ENCODE results near the gene CDC23. TPM values are rescaled to one million over a fixed set of nuclear protein-coding genes. Genes with fewer than 3 reads are reported as not detected.

CDC23 gene
- total RNA-seq, 2 experiments from 2014 or later = 45.0 to 46.7 TPM

GRCh38 chr5:138246822-138247221, 33.7 kb upstream of the CDC23 start:
- POLR2A ChIA-PET = interaction anchor here (0.5 to 2.3 kb wide), 6 partner anchors 11 to 547 kb away, joined by 3 to 5 read pairs (median 4); no protein-coding TSS in a partner anchor
- H3K4me3 ChIP-seq (ENCODE audit: low read depth, low read length, poor library complexity, severe bottlenecking) = no peak overlapping the region
- H3K4me1 ChIP-seq (ENCODE audit: insufficient read depth, low read length, poor library complexity, severe bottlenecking) = no peaks in the 10 kb centered on the region
- no peak overlapping the region for H2AFZ ChIP-seq (ENCODE audit: low read length)
- H3K36me3 ChIP-seq (ENCODE audit: insufficient read depth, low read length) = no peaks in the 10 kb centered on the region
- BruUV-seq (replicated peaks) = no TSS peak
- H3K9me3 ChIP-seq (ENCODE audit: low read length) = no peaks in the 10 kb centered on the region
- no peak overlapping the region for H3K27ac ChIP-seq (ENCODE audit: low read depth, low read length, poor library complexity, severe bottlenecking)
- no peaks in the 10 kb centered on the region for H3K9me2 ChIP-seq (ENCODE audit: insufficient read depth, low read length)
- no peak for DNase-seq (ENCODE audit: low spot score)
- no peaks in the 10 kb centered on the region for H3K79me2 ChIP-seq (ENCODE audit: insufficient read depth, low read depth, low read length)
- no peak overlapping the region for H3K4me2 ChIP-seq (ENCODE audit: low read length)
- CTCF ChIA-PET (ENCODE audit: unreplicated experiment) = no interaction called here
- intact Hi-C loops (cut with micrococcal nuclease; ENCODE audit: unreplicated experiment) = no loop called here
- H4K20me1 ChIP-seq (ENCODE audit: insufficient read depth, low read length) = no peaks in the 10 kb centered on the region
- TF ChIP-seq CTCF (conservative IDR thresholded peaks at IDR 0.05; ENCODE audit: low read length) = no peak
- no peak for TF ChIP-seq EZH2phosphoT487 (IDR thresholded peaks at IDR 0.05; ENCODE audit: borderline replicate concordance, low read depth, low read length)

GRCh38 chr5:138246334-138246733, 33.2 kb upstream of the CDC23 start:
- Histone ChIP-seq H3K9me3 (ENCODE audit: low read length) (no peaks in the 10 kb centered on the region), H3K27ac (ENCODE audit: low read depth, low read length, poor library complexity, severe bottlenecking) (no peak overlapping the region), H3K9me2 (ENCODE audit: insufficient read depth, low read length) (no peaks in the 10 kb centered on the region), H3K36me3 (ENCODE audit: insufficient read depth, low read length) (no peaks in the 10 kb centered on the region), H3K79me2 (ENCODE audit: insufficient read depth, low read depth, low read length) (no peaks in the 10 kb centered on the region), H3K4me2 (ENCODE audit: low read length) (no peak overlapping the region), H4K20me1 (ENCODE audit: insufficient read depth, low read length) (no peaks in the 10 kb centered on the region), H3K4me1 (ENCODE audit: insufficient read depth, low read length, poor library complexity, severe bottlenecking) (no peaks in the 10 kb centered on the region), H3K4me3 (ENCODE audit: low read depth, low read length, poor library complexity, severe bottlenecking) (no peak overlapping the region), H2AFZ (ENCODE audit: low read length) (no peak overlapping the region)
- intact Hi-C loops (cut with micrococcal nuclease; ENCODE audit: unreplicated experiment) = no loop called here
- ChIA-PET CTCF (ENCODE audit: unreplicated experiment) (no interaction called here), POLR2A (interaction anchor here (0.6 to 2.3 kb wide), 5 partner anchors 11 to 548 kb away, joined by 3 to 5 read pairs (median 3); no protein-coding TSS in a partner anchor)
- DNase-seq (ENCODE audit: low spot score) = no peak
- BruUV-seq (replicated peaks) = no TSS peak
- no peak for TF ChIP-seq EZH2phosphoT487 (IDR thresholded peaks at IDR 0.05; ENCODE audit: borderline replicate concordance, low read depth, low read length)
- no peak for TF ChIP-seq CTCF (conservative IDR thresholded peaks at IDR 0.05; ENCODE audit: low read length)

GRCh38 chr5:138245717-138246116, 32.6 kb upstream of the CDC23 start:
- Histone ChIP-seq H3K4me1 (ENCODE audit: insufficient read depth, low read length, poor library complexity, severe bottlenecking) (no peaks in the 10 kb centered on the region), H2AFZ (ENCODE audit: low read length) (no peak overlapping the region), H3K36me3 (ENCODE audit: insufficient read depth, low read length) (no peaks in the 10 kb centered on the region), H3K4me3 (ENCODE audit: low read depth, low read length, poor library complexity, severe bottlenecking) (no peak overlapping the region), H3K9me2 (ENCODE audit: insufficient read depth, low read length) (no peaks in the 10 kb centered on the region), H3K9me3 (ENCODE audit: low read length) (no peaks in the 10 kb centered on the region), H3K4me2 (ENCODE audit: low read length) (no peak overlapping the region), H3K27ac (ENCODE audit: low read depth, low read length, poor library complexity, severe bottlenecking) (no peak overlapping the region), H4K20me1 (ENCODE audit: insufficient read depth, low read length) (no peaks in the 10 kb centered on the region), H3K79me2 (ENCODE audit: insufficient read depth, low read depth, low read length) (no peaks in the 10 kb centered on the region)
- no peak for DNase-seq (ENCODE audit: low spot score)
- ChIA-PET CTCF (ENCODE audit: unreplicated experiment) (no interaction called here), POLR2A (interaction anchor here (1.4 kb wide), 1 partner anchor 33 kb away, joined by 3 read pairs; the partner anchor contains the start of gene CDC23)
- BruUV-seq (replicated peaks) = no TSS peak
- TF ChIP-seq EZH2phosphoT487 (IDR thresholded peaks at IDR 0.05; ENCODE audit: borderline replicate concordance, low read depth, low read length) (no peak), CTCF (conservative IDR thresholded peaks at IDR 0.05; ENCODE audit: low read length) (no peak)
- intact Hi-C loops (cut with micrococcal nuclease; ENCODE audit: unreplicated experiment) = no loop called here
